Mesenchymal stem cell (in vitro differentiated cells and primary cell): ENCODE data around the gene ANKRD55.
A peak's percentile ranks its signal among the peaks of the same experiment; 100 is the strongest.

Source experiments
- DNase-seq: peaks from one replicate; pipeline ENCODE4 v3.0.0-alpha.2; 2013
- H2AFZ ChIP-seq: one replicate; pipeline ENCODE4 v1.6.1; 2013; ENCODE audit warnings: low read depth, mild to moderate bottlenecking, control low read depth, inconsistent platforms, low read length, moderate library complexity
- H2AK5ac ChIP-seq: 2 replicates; pipeline ENCODE4 v1.6.1; 2013; ENCODE audit warnings: low read length, moderate library complexity, mild to moderate bottlenecking, inconsistent platforms; ENCODE audit not compliant: severe bottlenecking
- H2BK120ac ChIP-seq: one replicate; pipeline ENCODE4 v1.6.1; 2013; ENCODE audit warnings: low read depth, mild to moderate bottlenecking, inconsistent platforms, low read length, moderate library complexity
- H2BK12ac ChIP-seq, 2 experiments: one replicate each; pipeline ENCODE4 v1.6.1; 2013; ENCODE audit warnings: inconsistent platforms in 2 of 2, low read length in 2 of 2, mild to moderate bottlenecking in 2 of 2, moderate library complexity in 2 of 2, control low read depth in 1 of 2
- H2BK15ac ChIP-seq: one replicate; pipeline ENCODE4 v1.6.1; 2013; ENCODE audit warnings: mild to moderate bottlenecking, low read depth, inconsistent platforms; ENCODE audit not compliant: poor library complexity, severe bottlenecking
- H2BK5ac ChIP-seq: 2 replicates; pipeline ENCODE4 v1.6.1; 2013; ENCODE audit warnings: low read depth, mild to moderate bottlenecking, low read length, control low read depth, inconsistent platforms; ENCODE audit not compliant: poor library complexity, severe bottlenecking
- H3K14ac ChIP-seq, 2 experiments: one replicate each; pipeline ENCODE4 v1.6.1; 2013; ENCODE audit warnings: inconsistent platforms in 2 of 2, low read length in 2 of 2, control low read depth in 1 of 2, mild to moderate bottlenecking in 1 of 2, moderate library complexity in 1 of 2
- H3K18ac ChIP-seq, 2 experiments: one replicate each; pipeline ENCODE4 v1.6.1; 2013; ENCODE audit warnings: inconsistent platforms in 2 of 2, low read length in 2 of 2, control low read depth in 1 of 2, low read depth in 1 of 2, mild to moderate bottlenecking in 1 of 2
- H3K23ac ChIP-seq, 2 experiments: one replicate each; pipeline ENCODE4 v1.6.1; 2013; ENCODE audit warnings: inconsistent platforms in 2 of 2, low read length in 2 of 2, mild to moderate bottlenecking in 2 of 2, moderate library complexity in 2 of 2, control low read depth in 1 of 2
- H3K27ac ChIP-seq: 2 replicates; pipeline ENCODE4 v1.5.1; 2013; ENCODE audit warnings: mild to moderate bottlenecking, moderate library complexity, low read length, control low read depth, inconsistent platforms; ENCODE audit not compliant: poor library complexity, severe bottlenecking
- H3K27me3 ChIP-seq, 2 experiments: 2 replicates each; pipeline versions ENCODE4 v1.6.1 to v1.7.0; 2013; ENCODE audit warnings: low read length in 2 of 2, mild to moderate bottlenecking in 2 of 2, moderate library complexity in 2 of 2, control low read depth in 1 of 2, inconsistent platforms in 1 of 2; ENCODE audit not compliant: control insufficient read depth in 1 of 2, insufficient read depth in 1 of 2
- H3K36me3 ChIP-seq, 2 experiments: 2 replicates each; pipeline versions ENCODE4 v1.6.1 to v1.7.0; 2013; ENCODE audit warnings: low read length in 2 of 2, control low read depth in 1 of 2, inconsistent platforms in 1 of 2, low read depth in 1 of 2, mild to moderate bottlenecking in 1 of 2; ENCODE audit not compliant: insufficient read depth in 2 of 2, control insufficient read depth in 1 of 2
- H3K4ac ChIP-seq, 2 experiments: one replicate each; pipeline ENCODE4 v1.6.1; 2013; ENCODE audit warnings: inconsistent platforms in 2 of 2, low read length in 2 of 2, mild to moderate bottlenecking in 2 of 2, moderate library complexity in 2 of 2, control low read depth in 1 of 2, low read depth in 1 of 2
- H3K4me1 ChIP-seq: 2 replicates; pipeline ENCODE4 v1.6.1; 2013; ENCODE audit warnings: low read depth, low read length, control low read depth; ENCODE audit not compliant: control insufficient read depth, insufficient read depth
- H3K4me2 ChIP-seq: 2 replicates; pipeline ENCODE4 v1.6.1; 2013; ENCODE audit warnings: low read length, mild to moderate bottlenecking, inconsistent platforms; ENCODE audit not compliant: poor library complexity, severe bottlenecking
- H3K4me3 ChIP-seq, 2 experiments: 2 replicates each; pipeline versions ENCODE4 v1.5.1 to v1.7.0; 2013; ENCODE audit warnings: low read length in 2 of 2, mild to moderate bottlenecking in 2 of 2, control low read depth in 1 of 2, low read depth in 1 of 2; ENCODE audit not compliant: insufficient read depth in 1 of 2
- H3K79me1 ChIP-seq: replicated peaks from 2 replicates; pipeline ENCODE4 v1.6.1; 2013; ENCODE audit warnings: mild to moderate bottlenecking, control low read depth, low read length, inconsistent platforms; ENCODE audit not compliant: poor library complexity, severe bottlenecking
- H3K9ac ChIP-seq: 2 replicates; pipeline ENCODE4 v1.7.0; 2013; ENCODE audit warnings: mild to moderate bottlenecking, low read length, moderate library complexity
- H3K9me3 ChIP-seq: 2 replicates; pipeline ENCODE4 v1.7.0; 2013; ENCODE audit warnings: mild to moderate bottlenecking, low read length; ENCODE audit not compliant: control insufficient read depth
- H4K8ac ChIP-seq: one replicate; pipeline ENCODE4 v1.6.1; 2013; ENCODE audit warnings: inconsistent platforms, mild to moderate bottlenecking, low read length, moderate library complexity
- H4K91ac ChIP-seq: one replicate; pipeline ENCODE4 v1.6.1; 2013; ENCODE audit warnings: mild to moderate bottlenecking, low read length, inconsistent platforms
- WGBS: methylation state at CpG from one replicate; pipeline ENCODE4 v1.1.7; 2013; ENCODE audit warnings: mixed read lengths; 5-methylcytosine and 5-hydroxymethylcytosine counted together

Gene ANKRD55

DNA sequence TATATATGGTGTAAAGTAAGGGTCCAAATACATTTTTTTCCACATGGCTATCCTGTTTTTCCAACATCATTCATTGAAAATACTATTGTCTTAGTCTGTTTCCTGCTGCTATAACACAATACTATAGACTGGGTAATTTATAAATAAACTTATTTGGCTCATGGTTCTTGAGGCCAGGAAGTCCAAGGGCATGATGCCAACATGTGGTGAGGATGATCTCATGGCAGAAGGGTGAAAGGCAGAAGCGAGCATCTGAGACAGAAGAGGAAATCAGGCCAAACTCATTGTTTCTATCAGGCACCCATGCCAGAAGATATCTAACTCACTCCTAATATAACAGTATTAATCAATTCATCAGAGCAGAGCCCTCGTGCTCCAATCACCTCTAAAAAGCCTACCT lies 42.6 kb downstream of the ANKRD55 start:
- H3K4me2 ChIP-seq: no peak overlapping the region
- H3K27ac ChIP-seq: no peak overlapping the region
- H3K27me3 ChIP-seq: no peaks in the 10 kb centered on the region
- WGBS: 67% methylated on average over 2 of the region's 2 CpGs
- H3K14ac ChIP-seq: no peak overlapping the region
- no peak overlapping the region for H3K4me3 ChIP-seq
- H3K18ac ChIP-seq: no peak overlapping the region
- peaks cover 1% of the 10 kb centered on the region for H3K4me1 ChIP-seq
- no peaks in the 10 kb centered on the region for H3K36me3 ChIP-seq
- H2BK15ac ChIP-seq: no peak overlapping the region
- H3K23ac ChIP-seq: no peak overlapping the region
- no peak overlapping the region for H4K91ac ChIP-seq
- no peak overlapping the region for H2BK12ac ChIP-seq
- no peaks in the 10 kb centered on the region for H3K9me3 ChIP-seq
- peak overlapping the region in 1 of 2 experiments; percentile 8 for H3K4ac ChIP-seq
- no peak overlapping the region for H2BK120ac ChIP-seq
- no peak overlapping the region for H3K9ac ChIP-seq
- H2BK5ac ChIP-seq: no peak overlapping the region
- H2AFZ ChIP-seq: no peak overlapping the region
- H4K8ac ChIP-seq: no peak overlapping the region
- peak; percentile 44 for DNase-seq
- H3K79me1 ChIP-seq: no peaks in the 10 kb centered on the region
- no peak overlapping the region for H2AK5ac ChIP-seq

DNA sequence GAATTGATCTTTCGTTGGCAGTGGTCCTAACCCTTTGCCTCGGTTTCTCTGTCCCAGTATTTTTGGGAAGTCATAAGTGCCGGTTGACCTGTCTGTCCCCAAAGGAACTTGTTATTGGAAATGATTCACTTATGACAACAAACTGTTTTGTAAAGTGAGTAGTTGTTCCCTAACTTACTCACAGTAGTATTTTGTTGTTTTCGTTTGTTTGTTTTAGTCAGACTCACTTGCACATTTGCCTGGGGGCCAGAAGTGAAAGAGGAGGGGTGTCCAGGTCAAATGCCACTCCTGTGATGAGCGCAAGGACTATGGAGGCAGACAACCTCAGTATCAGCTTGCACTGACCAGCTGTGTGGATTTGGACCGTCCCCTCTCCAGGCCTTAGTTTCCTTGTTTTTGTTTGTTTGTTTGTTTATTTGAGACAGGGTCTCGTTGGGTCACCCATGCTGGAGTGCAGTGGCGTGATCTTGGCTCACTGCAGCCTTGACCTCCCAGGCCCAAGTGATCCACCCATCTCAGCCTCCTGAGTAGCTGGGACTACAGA lies 47.3 kb downstream of the ANKRD55 start:
- 78% methylated on average over 6 of the region's 8 CpGs for WGBS
- Histone ChIP-seq H3K14ac (no peak overlapping the region), H3K27me3 (no peaks in the 10 kb centered on the region)

GRCh38 chr5:56183506-56183905 lies 49.6 kb downstream of the ANKRD55 start:
- Histone ChIP-seq H3K4me2 (no peak overlapping the region), H2AFZ (no peak overlapping the region), H3K4me3 (no peak overlapping the region), H3K23ac (no peak overlapping the region), H3K27me3 (no peaks in the 10 kb centered on the region), H3K36me3 (no peaks in the 10 kb centered on the region), H2BK15ac (peak overlapping the region; percentile 26), H2BK120ac (peak overlapping the region; percentile 11), H3K79me1 (no peaks in the 10 kb centered on the region), H3K9me3 (no peaks in the 10 kb centered on the region), H4K91ac (no peak overlapping the region), H3K9ac (no peak overlapping the region), H4K8ac (peak overlapping the region; percentile 29), H3K18ac (peak overlapping the region; percentile 10 to 11), H3K4me1 (peaks cover 7% of the 10 kb centered on the region), H3K27ac (no peak overlapping the region), H3K14ac (no peak overlapping the region), H2BK12ac (peak overlapping the region in 1 of 2 experiments; percentile 18), H2BK5ac (no peak overlapping the region), H3K4ac (peak overlapping the region; percentile 29 to 51), H2AK5ac (no peak overlapping the region)
- WGBS: 14% methylated on average over 2 of the region's 4 CpGs
- peak; percentile 88 for DNase-seq

More for the DNA sequence above, 47.3 kb downstream of the ANKRD55 start:
- H4K8ac ChIP-seq: peak overlapping the region; percentile 69
- no peaks in the 10 kb centered on the region for H3K36me3 ChIP-seq
- no peak overlapping the region for H2AK5ac ChIP-seq
- peak overlapping the region in 1 of 2 experiments; percentile 4 for H2BK12ac ChIP-seq
- H3K4me3 ChIP-seq: no peak overlapping the region
- no peak for DNase-seq
- no peak overlapping the region for H3K23ac ChIP-seq
- no peak overlapping the region for H2BK5ac ChIP-seq
- no peak overlapping the region for H3K27ac ChIP-seq
- no peak overlapping the region for H3K4me2 ChIP-seq
- H2BK120ac ChIP-seq: no peak overlapping the region
- no peak overlapping the region for H2AFZ ChIP-seq
- no peaks in the 10 kb centered on the region for H3K9me3 ChIP-seq
- no peaks in the 10 kb centered on the region for H3K79me1 ChIP-seq
- H4K91ac ChIP-seq: peak overlapping the region; percentile 7
- no peak overlapping the region for H3K9ac ChIP-seq
- H3K4ac ChIP-seq: no peak overlapping the region
- no peak overlapping the region for H2BK15ac ChIP-seq
- peak overlapping the region; percentile 15 to 45 for H3K18ac ChIP-seq
- H3K4me1 ChIP-seq: peaks cover 7% of the 10 kb centered on the region

DNA sequence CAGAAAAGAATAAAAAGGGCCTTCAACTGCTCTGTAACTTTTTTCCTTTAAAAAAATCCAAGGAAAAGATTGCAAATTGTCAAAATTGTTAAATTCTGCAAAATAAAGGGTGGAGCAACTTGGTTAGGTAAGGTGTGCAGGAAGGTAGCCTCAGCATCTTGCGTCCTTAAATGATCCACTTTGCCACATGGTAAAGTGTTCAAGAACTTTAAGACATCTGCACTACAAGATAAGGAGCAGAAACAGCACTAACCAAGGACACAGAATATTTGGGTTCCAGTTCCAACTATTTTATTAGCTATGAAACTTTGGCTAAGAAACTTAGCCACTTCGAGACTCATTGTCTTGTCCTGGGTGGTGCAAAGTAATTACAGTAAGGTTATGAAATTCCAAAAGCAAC lies 53.7 kb downstream of the ANKRD55 start:
- Histone ChIP-seq H2AFZ (no peak overlapping the region), H3K14ac (no peak overlapping the region), H2AK5ac (no peak overlapping the region), H2BK15ac (no peak overlapping the region), H3K18ac (no peak overlapping the region), H2BK12ac (no peak overlapping the region), H3K4ac (no peak overlapping the region), H4K8ac (no peak overlapping the region), H4K91ac (no peak overlapping the region), H3K79me1 (no peaks in the 10 kb centered on the region), H3K4me1 (peaks cover 8% of the 10 kb centered on the region), H3K9ac (no peak overlapping the region), H3K4me3 (no peak overlapping the region), H3K27ac (no peak overlapping the region), H3K27me3 (no peaks in the 10 kb centered on the region), H3K4me2 (no peak overlapping the region), H2BK120ac (no peak overlapping the region), H3K23ac (no peak overlapping the region), H3K9me3 (no peaks in the 10 kb centered on the region), H3K36me3 (no peaks in the 10 kb centered on the region), H2BK5ac (no peak overlapping the region)
- DNase-seq: no peak
- 100% methylated on average over 1 of the region's 2 CpGs for WGBS
